ENCODE results near the gene NR4A3. TPM values are rescaled to one million over a fixed set of nuclear protein-coding genes. Genes with fewer than 3 reads are reported as not detected.
A peak's percentile ranks its signal among the peaks of the same experiment; 100 is the strongest.

NR4A3 gene
- total RNA-seq, 1 experiment from 2014 or later: 0.86 TPM

DNA sequence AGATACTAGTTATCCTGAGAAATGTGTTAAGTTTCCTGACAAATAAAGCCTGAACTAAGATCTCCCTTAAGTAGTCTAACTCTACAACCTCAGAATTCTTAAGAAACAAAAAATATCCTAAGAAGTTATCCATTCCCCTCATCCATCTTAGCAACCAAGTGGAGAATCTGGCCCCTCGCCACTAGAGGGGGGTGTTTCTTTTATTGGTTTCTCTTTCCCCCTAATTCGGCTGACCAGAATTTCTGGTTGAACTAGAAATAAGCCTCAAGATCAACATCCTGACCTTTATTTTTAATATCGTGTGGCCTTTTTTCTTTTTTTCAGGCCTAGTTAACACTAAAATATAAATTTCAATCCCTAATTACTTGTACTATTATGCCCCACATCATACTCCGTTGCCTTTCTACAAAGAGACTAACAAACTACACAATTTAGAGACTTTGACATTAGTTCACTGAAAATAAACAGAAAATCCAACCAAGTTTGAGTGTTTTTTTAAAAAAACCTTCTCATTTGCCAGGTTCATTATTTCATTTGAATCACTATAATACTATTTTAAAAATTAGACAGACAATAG is 14.3 kb upstream of the NR4A3 start (continued):
- no peak for TF ChIP-seq EZH2phosphoT487 (IDR thresholded peaks at IDR 0.05; ENCODE audit: borderline replicate concordance)
- peak; percentile 74 for TF ChIP-seq RAD21 (IDR thresholded peaks at IDR 0.05; ENCODE audit: low read depth)
- TF ChIP-seq CTCF (IDR thresholded peaks at IDR 0.05 in 2 of 3, conservative IDR thresholded peaks at IDR 0.05 in 1 of 3; ENCODE audit: borderline replicate concordance in 1 of 3, insufficient read depth in 1 of 3, low read depth in 2 of 3, low read length in 2 of 3): peak; percentile 62 to 85 (median 79); a peak in 5 of 6 replicates

GRCh38 chr9:99807956-99808355 is 13.7 kb upstream of the NR4A3 start:
- Histone ChIP-seq H3K36me3 (ENCODE audit: control insufficient read depth in 1 of 2, insufficient read depth in 2 of 2, low read length in 2 of 2) (no peaks in the 10 kb centered on the region), H2AFZ (ENCODE audit: low read depth, low read length, poor library complexity, severe bottlenecking) (no peak overlapping the region), H3K27me3 (ENCODE audit: insufficient read depth, low read length) (no peaks in the 10 kb centered on the region), H3K9me3 (ENCODE audit: control insufficient read depth in 1 of 2, insufficient read depth in 1 of 2, low read depth in 1 of 2, low read length in 2 of 2) (no peaks in the 10 kb centered on the region), H3K9me2 (ENCODE audit: insufficient read depth) (no peaks in the 10 kb centered on the region), H3K79me2 (ENCODE audit: insufficient read depth, low read length) (peaks cover 10% of the 10 kb centered on the region; the same call in 1 of the 2 replicates), H3K4me2 (ENCODE audit: low read length) (no peak overlapping the region), H3K4me1 (ENCODE audit: control insufficient read depth in 1 of 2, insufficient read depth in 2 of 2, low read length in 2 of 2) (peaks cover 15 to 28% of the 10 kb centered on the region in 2 experiments), H3K27ac (ENCODE audit: low read depth, low read length) (no peak overlapping the region), H3K9ac (ENCODE audit: low read length) (no peak overlapping the region), H3K4me3 (replicated peaks in 1 of 2; ENCODE audit: low read depth in 1 of 2, low read length in 2 of 2) (no peak overlapping the region), H4K20me1 (ENCODE audit: insufficient read depth) (no peaks in the 10 kb centered on the region)
- RAD21 ChIA-PET (ENCODE audit: low non-redundant PET in 1 of 2, low total read pairs in 2 of 2, uncharacterized antibody in 2 of 2, unreplicated experiment in 2 of 2): no interaction called here
- ATAC-seq (no peak), DNase-seq (ENCODE audit: low read depth, low spot score) (no peak)
- POLR2A ChIA-PET: no interaction called here
- CTCF ChIA-PET: no interaction called here
- no TSS peak for BruUV-seq (replicated peaks)
- TF ChIP-seq MAX (IDR thresholded peaks at IDR 0.05) (no peak), CBX3 (IDR thresholded peaks at IDR 0.05; ENCODE audit: low read depth) (no peak)
- intact Hi-C loops (cut with micrococcal nuclease): loop anchor here (1.0 to 10.0 kb wide), 7 partner anchors 203 to 789 kb away; no protein-coding TSS in a partner anchor

All from HCT116 (cell line).